ENCODE measurements around the gene PCSK2. TPM values are rescaled to one million over a fixed set of nuclear protein-coding genes. Genes with fewer than 3 reads are reported as not detected.

The PCSK2 gene
- total RNA-seq, 1 experiment from 2014 or later = not detected

- DNase-seq (ENCODE audit: unreplicated experiment) = no peak
- Mint-ChIP-seq H3K4me1 (ENCODE audit: insufficient read depth, unreplicated experiment) (no peaks in the 10 kb centered on the region), H3K9me3 (ENCODE audit: unreplicated experiment) (no peaks in the 10 kb centered on the region), H3K36me3 (ENCODE audit: insufficient read depth, unreplicated experiment) (no peaks in the 10 kb centered on the region), H3K27ac (ENCODE audit: low read depth, unreplicated experiment) (no peak overlapping the region), H3K4me3 (ENCODE audit: unreplicated experiment) (no peak overlapping the region), H3K27me3 (ENCODE audit: insufficient read depth, unreplicated experiment) (peaks cover 29% of the 10 kb centered on the region)
- intact Hi-C loops (cut with micrococcal nuclease) = no loop called here
- TF ChIP-seq CTCF (IDR thresholded peaks at IDR 0.05; ENCODE audit: unreplicated experiment) = no peak
- no TSS peak for BruUV-seq (replicated peaks)
- POLR2A ChIA-PET = no interaction called here
- CTCF ChIA-PET = interaction anchor here (0.6 kb wide), 1 partner anchor 13 kb away, joined by 3 read pairs; no protein-coding TSS in a partner anchor
Observed at GRCh38 chr20:17315407-17316231, 88.8 kb downstream of the PCSK2 start.

- Mint-ChIP-seq H3K27ac (ENCODE audit: low read depth, unreplicated experiment) (no peak overlapping the region), H3K36me3 (ENCODE audit: insufficient read depth, unreplicated experiment) (no peaks in the 10 kb centered on the region), H3K4me3 (ENCODE audit: unreplicated experiment) (no peak overlapping the region), H3K9me3 (ENCODE audit: unreplicated experiment) (no peaks in the 10 kb centered on the region), H3K27me3 (ENCODE audit: insufficient read depth, unreplicated experiment) (peaks cover 37% of the 10 kb centered on the region), H3K4me1 (ENCODE audit: insufficient read depth, unreplicated experiment) (no peaks in the 10 kb centered on the region)
- intact Hi-C loops (cut with micrococcal nuclease) = no loop called here
- no TSS peak for BruUV-seq (replicated peaks)
- no peak for DNase-seq (ENCODE audit: unreplicated experiment)
- TF ChIP-seq CTCF (IDR thresholded peaks at IDR 0.05; ENCODE audit: unreplicated experiment) = no peak
- ChIA-PET CTCF (interaction anchor here (0.6 kb wide), 2 partner anchors 67 to 417 kb away, joined by 3 read pairs; no protein-coding TSS in a partner anchor), POLR2A (interaction anchor here (0.5 kb wide), 1 partner anchor 839 kb away, joined by 4 read pairs; no protein-coding TSS in a partner anchor)
Observed at GRCh38 chr20:17316316-17317038, 89.6 kb downstream of the PCSK2 start.

- Mint-ChIP-seq H3K27ac (ENCODE audit: low read depth, unreplicated experiment) (no peak overlapping the region), H3K9me3 (ENCODE audit: unreplicated experiment) (no peaks in the 10 kb centered on the region), H3K4me1 (ENCODE audit: insufficient read depth, unreplicated experiment) (no peaks in the 10 kb centered on the region), H3K36me3 (ENCODE audit: insufficient read depth, unreplicated experiment) (no peaks in the 10 kb centered on the region), H3K4me3 (ENCODE audit: unreplicated experiment) (no peak overlapping the region), H3K27me3 (ENCODE audit: insufficient read depth, unreplicated experiment) (peaks cover 46% of the 10 kb centered on the region)
- ChIA-PET CTCF (interaction anchor here (0.6 kb wide), 1 partner anchor 416 kb away, joined by 3 read pairs; no protein-coding TSS in a partner anchor), POLR2A (interaction anchor here (0.7 kb wide), 1 partner anchor 154 kb away, joined by 3 read pairs; no protein-coding TSS in a partner anchor)
- DNase-seq (ENCODE audit: unreplicated experiment) = no peak
- no peak for TF ChIP-seq CTCF (IDR thresholded peaks at IDR 0.05; ENCODE audit: unreplicated experiment)
- intact Hi-C loops (cut with micrococcal nuclease) = no loop called here
- no TSS peak for BruUV-seq (replicated peaks)
Observed at GRCh38 chr20:17317341-17317740, 90.5 kb downstream of the PCSK2 start.

GRCh38 chr20:17320456-17320855 is 93.6 kb downstream of the PCSK2 start:
- no peaks in the 10 kb centered on the region for H3K36me3 Mint-ChIP-seq (ENCODE audit: insufficient read depth, unreplicated experiment)
- no TSS peak for BruUV-seq (replicated peaks)
- no peak overlapping the region for H3K27ac Mint-ChIP-seq (ENCODE audit: low read depth, unreplicated experiment)
- no peaks in the 10 kb centered on the region for H3K9me3 Mint-ChIP-seq (ENCODE audit: unreplicated experiment)
- ChIA-PET CTCF (interaction anchor here (0.7 to 1.0 kb wide), 3 partner anchors 23 to 111 kb away, joined by 3 read pairs; no protein-coding TSS in a partner anchor), POLR2A (no interaction called here)
- no peak for DNase-seq (ENCODE audit: unreplicated experiment)
- no peaks in the 10 kb centered on the region for H3K4me1 Mint-ChIP-seq (ENCODE audit: insufficient read depth, unreplicated experiment)
- H3K27me3 Mint-ChIP-seq (ENCODE audit: insufficient read depth, unreplicated experiment) = peaks cover 54% of the 10 kb centered on the region
- no peak overlapping the region for H3K4me3 Mint-ChIP-seq (ENCODE audit: unreplicated experiment)
- TF ChIP-seq CTCF (IDR thresholded peaks at IDR 0.05; ENCODE audit: unreplicated experiment) = no peak
- intact Hi-C loops (cut with micrococcal nuclease) = no loop called here

Data from MCF 10A (cell line).